ENCODE data around the gene PDE5A.
"Not testable (repeated sequence)": the region's sequence is repeated elsewhere in the genome, so short reads cannot be mapped to it uniquely, and the experiment has no call there.

Gene PDE5A

DNA sequence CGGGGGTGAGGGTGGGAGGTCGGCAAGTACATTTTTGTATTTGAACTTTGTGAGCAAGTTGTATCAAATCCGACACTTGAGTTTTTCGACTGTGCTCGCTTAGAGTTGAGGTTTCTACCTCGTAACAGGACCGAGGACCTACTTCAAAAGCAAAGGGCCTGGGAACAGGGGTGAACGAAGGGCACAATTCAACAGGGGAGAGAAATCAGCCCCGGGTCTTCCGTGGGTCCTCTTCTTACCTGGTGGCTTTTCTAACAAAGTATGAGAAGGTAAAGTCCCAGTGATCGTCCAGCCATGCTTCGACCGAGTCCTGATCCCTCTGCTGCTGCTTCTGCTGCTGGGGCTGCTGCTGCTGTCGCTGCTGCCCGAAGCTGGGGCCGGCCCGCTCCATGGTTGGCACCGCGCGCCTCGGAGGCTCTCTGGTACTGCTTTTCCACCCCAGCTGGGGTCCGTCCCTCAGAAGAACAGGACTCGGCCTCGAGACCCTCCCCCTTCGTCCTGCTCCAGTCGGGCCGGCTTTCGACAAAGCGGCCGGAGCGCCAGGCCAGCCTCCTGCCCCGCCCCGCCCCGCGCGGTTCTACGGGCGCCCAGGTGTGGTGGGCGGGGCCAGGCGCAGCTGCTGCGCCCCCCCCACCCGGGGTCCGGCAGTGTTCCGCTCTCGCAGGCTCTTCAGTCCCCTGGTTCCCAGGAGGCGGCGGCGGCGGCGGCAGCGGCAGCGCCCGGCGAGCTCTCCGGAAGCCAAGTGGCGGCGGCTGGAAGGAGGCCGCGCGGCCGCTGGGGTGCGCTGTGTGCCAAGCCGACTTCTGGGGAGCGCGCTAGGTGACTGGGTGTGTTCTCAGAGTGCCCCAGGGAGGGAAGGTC is at the start of gene PDE5A:
TSS of gene PDE5A (minus strand) at position 524 of the 861 bp plus-strand sequence. CDS start at position 391, 133 bp downstream.
- DNase-seq: peak in 51 of 56 donors; percentile 7 to 75 (median 44)

DNA sequence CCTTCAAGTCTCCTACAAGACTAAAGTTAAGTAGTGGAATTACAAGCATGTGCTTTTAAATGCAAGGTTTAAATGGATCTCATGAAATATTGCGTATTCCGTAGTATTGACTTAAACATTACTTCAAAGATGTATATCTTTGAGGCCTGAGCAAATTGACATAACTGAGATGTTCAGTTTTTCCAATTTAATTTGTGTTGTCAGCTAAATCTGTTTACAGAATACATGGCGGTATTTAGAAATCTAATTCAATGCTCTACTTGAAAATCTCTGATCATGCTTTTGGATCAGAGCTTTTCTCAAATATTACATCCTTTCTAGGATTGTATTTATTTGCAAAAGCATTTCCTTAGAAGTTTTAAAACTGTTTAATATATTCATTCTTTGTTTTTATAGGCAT is 47.5 kb upstream of the PDE5A start:
- DNase-seq: no peak

GRCh38 chr4:119675391-119675790 is 46.8 kb upstream of the PDE5A start:
- no peak for DNase-seq

GRCh38 chr4:119672938-119673337 is 44.3 kb upstream of the PDE5A start:
- no peak for DNase-seq

- no peak for DNase-seq
Observed at GRCh38 chr4:119672086-119672485, 43.5 kb upstream of the PDE5A start.

GRCh38 chr4:119671205-119671604 is 42.6 kb upstream of the PDE5A start:
- no peak for DNase-seq

DNA sequence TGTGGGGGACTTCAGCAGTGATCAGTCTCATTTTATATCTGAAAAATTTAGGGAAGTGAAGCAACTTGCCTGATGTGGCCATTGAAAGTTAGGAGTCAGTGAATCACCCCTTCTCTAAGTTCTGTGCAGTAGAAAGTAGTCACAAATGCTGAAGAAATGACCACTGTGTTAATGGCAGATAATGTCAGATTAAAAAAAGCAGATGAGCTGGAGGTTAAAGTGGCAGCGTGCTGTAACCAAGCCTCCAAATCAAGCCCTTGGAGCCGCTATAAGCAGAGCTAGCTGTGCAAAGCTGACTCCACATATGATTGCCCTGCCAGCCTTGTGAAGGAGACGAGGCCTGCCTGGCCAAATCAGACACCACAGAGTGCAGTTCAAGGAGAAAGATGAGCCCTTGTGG is 39.2 kb upstream of the PDE5A start:
- no peak for DNase-seq

DNA sequence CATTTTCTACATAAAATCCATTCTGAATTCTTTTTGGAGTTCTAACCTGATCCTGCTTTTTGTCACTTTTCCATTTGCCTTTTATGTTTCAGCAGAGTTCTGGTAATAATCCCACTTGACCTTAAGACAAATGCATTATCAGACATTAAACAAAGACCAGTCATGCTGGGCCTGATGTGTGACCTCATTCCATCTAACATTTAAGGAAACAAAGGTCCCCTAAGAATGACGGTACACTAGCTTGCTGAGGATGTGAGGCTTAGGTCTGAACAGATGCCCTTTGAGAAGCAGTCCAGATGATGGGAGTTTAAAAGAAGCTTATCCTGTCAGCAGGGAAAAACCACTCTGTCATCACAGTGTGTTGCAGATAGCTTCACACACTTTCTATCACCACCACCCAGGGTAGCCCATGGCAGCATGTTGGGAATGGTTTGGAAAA is 38.1 kb upstream of the PDE5A start:
- no peak for DNase-seq

GRCh38 chr4:119665752-119666151 is 37.1 kb upstream of the PDE5A start:
- no peak for DNase-seq

- DNase-seq: no peak
Observed at GRCh38 chr4:119664168-119664907, 35.7 kb upstream of the PDE5A start.

- no peak for DNase-seq
Observed at GRCh38 chr4:119663160-119663788, 34.7 kb upstream of the PDE5A start.

- not testable (repeated sequence) for DNase-seq
Observed at GRCh38 chr4:119662612-119663011, 34.0 kb upstream of the PDE5A start.

GRCh38 chr4:119661231-119661630 is 32.6 kb upstream of the PDE5A start:
- no peak for DNase-seq

DNA sequence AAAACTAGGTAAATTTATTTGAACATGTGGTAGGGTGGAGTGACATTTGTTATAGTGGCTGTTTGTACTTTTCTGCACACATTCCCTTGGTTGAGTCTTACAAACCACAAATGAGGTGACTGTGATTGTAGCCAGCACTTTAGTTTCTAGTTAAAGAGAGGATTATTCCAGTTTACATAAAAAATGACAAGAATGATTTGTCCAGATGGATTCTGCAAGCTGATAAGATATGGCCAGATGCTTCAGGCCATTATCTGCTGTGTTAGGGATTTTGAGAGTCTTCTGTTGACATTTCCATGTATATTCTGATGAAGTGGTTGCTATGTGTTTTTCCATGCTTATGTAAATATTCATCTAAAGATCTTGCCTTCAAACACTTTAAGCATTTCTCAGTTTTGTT is 31.0 kb upstream of the PDE5A start:
- DNase-seq: no peak

DNA sequence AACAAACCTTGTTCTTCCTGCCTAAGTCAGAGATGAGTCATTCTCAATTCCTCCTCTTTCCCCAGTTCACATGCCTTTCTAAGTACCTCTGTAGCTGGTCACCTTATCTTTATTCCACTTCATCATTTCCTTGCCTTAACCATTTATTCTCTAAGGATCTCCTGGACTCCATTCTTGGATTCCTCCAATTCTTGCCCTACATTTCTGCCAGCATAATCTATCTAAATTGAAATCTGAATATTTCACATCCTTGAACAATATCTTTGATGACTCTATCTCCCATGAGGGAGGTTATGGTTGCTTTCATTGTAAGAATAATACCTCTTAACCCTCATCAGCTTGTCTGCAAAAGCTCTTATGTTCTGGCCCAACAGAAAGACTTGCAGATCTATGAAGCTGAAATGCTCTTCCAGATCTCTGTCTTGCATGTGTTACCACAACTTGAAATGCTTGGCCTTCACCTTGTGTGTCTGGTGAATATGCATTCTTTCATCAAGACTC is 28.6 kb upstream of the PDE5A start:
- no peak for DNase-seq

DNA sequence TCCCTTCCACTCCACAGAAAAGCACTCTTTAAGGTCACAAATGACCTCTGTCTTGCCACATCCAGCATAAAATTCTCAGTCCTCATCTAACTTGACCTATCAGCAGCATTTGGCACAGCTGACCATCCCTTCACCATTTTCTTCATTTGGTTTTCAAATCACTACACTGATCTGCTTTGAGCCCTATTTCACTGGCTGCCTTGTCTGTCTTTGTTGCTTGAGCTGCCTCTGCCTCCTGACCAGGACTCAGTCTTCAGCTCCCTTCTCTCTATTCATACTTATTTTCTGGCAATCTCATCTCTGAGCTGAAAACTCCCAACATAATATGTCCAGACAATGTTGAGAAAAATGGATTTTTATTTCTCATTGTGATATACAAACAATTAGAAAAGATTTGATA is 27.7 kb upstream of the PDE5A start:
- DNase-seq: peak in 2 of 56 donors; percentile 0 to 2

DNA sequence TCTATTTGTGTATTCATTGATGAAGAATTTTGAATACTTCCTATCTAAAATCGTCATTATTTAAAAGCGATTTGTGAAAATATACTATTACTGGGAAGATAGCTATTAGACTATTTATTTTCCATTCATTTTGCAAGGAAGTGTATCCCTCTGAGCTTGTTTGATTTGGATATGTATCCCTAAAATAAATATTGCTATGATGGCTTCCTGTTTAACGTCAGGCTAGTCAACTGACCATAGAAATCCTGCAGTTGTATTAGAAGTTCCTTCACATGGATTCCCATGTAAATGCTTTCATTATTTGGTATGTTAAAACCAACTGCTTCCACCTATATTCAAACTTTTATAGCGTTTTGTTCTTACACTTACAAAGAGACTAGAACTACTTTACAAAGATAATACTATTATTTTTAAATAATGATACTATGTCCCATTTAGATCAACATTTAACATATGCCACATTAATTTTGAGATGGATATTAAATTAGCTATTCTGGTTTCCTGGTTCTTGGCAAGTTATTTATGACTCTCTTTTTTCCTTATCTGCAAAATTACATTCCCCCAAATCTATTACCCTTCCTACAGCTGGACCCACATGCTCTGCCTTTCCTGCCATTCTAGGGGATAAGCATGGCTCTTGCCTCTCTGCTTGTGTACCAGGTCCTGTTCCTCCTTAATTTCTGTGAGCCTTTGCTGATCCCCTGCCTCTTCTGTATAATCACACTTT is 26.7 kb upstream of the PDE5A start:
- no peak for DNase-seq

DNA sequence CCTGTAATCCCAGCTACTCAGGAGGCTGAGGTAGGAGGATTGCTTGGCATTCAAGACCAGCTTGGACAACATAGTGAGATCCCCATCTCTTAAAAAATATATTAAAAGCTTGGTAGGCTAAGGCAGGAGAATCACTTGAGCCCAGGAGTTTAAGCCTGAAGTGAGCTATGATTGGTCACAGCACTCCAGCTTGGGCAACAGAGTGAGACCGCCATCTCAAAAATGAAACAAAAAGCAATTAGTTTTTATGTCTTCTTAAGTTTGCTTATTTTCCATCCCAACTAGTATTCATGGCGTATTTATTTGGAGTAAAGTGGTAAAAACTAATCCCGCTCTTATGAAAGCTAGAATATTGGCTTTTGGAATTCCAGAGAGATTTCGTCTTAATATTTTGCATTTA is 25.4 kb upstream of the PDE5A start:
- no peak for DNase-seq

GRCh38 chr4:119652998-119653397 is 24.4 kb upstream of the PDE5A start:
- no peak for DNase-seq

GRCh38 chr4:119648398-119648797 is 19.8 kb upstream of the PDE5A start:
- DNase-seq: no peak

DNA sequence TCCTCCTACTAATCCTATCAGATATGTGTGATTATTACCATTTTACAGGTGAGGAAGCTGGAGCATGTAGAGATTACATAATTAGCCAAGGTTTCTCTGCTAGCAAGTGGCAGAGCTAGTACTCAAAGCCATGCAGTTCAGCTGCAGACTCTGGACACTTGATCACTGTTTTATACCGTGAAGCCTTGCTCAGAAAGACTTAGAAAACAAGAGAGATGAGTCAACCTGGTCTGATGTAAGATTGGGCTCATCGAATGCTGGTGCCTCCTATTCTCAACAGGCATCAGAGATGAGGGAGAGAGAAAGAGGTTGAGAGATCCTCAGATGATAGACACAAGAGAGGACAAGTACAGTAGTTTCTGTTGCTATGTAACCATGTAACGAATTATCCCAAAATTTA is 19.0 kb upstream of the PDE5A start:
- no peak for DNase-seq

Measured in amygdala (tissue), 56 donors.